ENCODE data around the gene AP4M1. TPM values are rescaled to one million over a fixed set of nuclear protein-coding genes. Genes with fewer than 3 reads are reported as not detected.
A peak's percentile ranks its signal among the peaks of the same experiment; 100 is the strongest.

The AP4M1 gene
- total and polyA plus RNA-seq, 10 of the 15 experiments (the other 5 are each of a cell fraction or from before 2014, with no cell fraction given), result 0.77 to 16.1 (median 13.0) TPM

GRCh38 chr7:100152937-100153666, 51.7 kb downstream of the AP4M1 start:
- peaks cover 27% of the 10 kb centered on the region for H3K79me2 ChIP-seq (ENCODE audit: control insufficient read depth, insufficient read depth, low read length)
- H3K27ac ChIP-seq (ENCODE audit: control insufficient read depth, insufficient read depth), result no peak overlapping the region
- no peak for FAIRE-seq
- ChIA-PET RAD21 (ENCODE audit: unreplicated experiment) (interaction anchor here (1.8 kb wide), 1 partner anchor 24 kb away, joined by 4 read pairs; the partner anchor contains the start of genes GPC2 and STAG3), CTCF (no interaction called here), SMC1A (ENCODE audit: uncharacterized antibody, unreplicated experiment) (no interaction called here), POLR2A (interaction anchor here (0.6 to 1.4 kb wide), 2 partner anchors 12 to 245 kb away, joined by 3 read pairs; no protein-coding TSS in a partner anchor)
- no peak overlapping the region for H2AFZ ChIP-seq (ENCODE audit: control insufficient read depth, low read depth, low read length)
- ATAC-seq, result no peak
- intact Hi-C loops (cut with micrococcal nuclease; ENCODE audit: unreplicated experiment) (no loop called here), in situ Hi-C loops (cut with MboI) (no loop called here)
- H3K4me2 ChIP-seq (ENCODE audit: control insufficient read depth, insufficient read depth), result no peak overlapping the region
- no peaks in the 10 kb centered on the region for H3K27me3 ChIP-seq (replicated peaks in 1 of 2; ENCODE audit: control insufficient read depth in 2 of 2, insufficient read depth in 2 of 2, low read length in 1 of 2)
- DNase-seq (ENCODE audit: low read depth, low spot score), result no peak
- H3K9me3 ChIP-seq (replicated peaks; ENCODE audit: control insufficient read depth, insufficient read depth, low read length), result no peaks in the 10 kb centered on the region
- H4K20me1 ChIP-seq (ENCODE audit: control insufficient read depth, insufficient read depth), result no peaks in the 10 kb centered on the region
- H3K9ac ChIP-seq (ENCODE audit: control insufficient read depth, insufficient read depth, low read length), result no peak overlapping the region
- TSS peak; percentile 6 for BruUV-seq (replicated peaks)
- H3K4me1 ChIP-seq (ENCODE audit: control insufficient read depth, insufficient read depth, low read length), result peaks cover 18% of the 10 kb centered on the region
- WGBS (ENCODE audit: insufficient coverage, insufficient replicate concordance, low lambda C conversion rate, missing lambda C conversion rate), result 98% methylated on average over 17 of the region's 18 CpGs
- H3K36me3 ChIP-seq (ENCODE audit: control insufficient read depth in 2 of 2, insufficient read depth in 2 of 2, low read length in 1 of 2), result peaks cover 0 to 15% of the 10 kb centered on the region in 2 experiments
- no peak overlapping the region for H3K4me3 ChIP-seq
- TF ChIP-seq POLR2A (IDR thresholded peaks at IDR 0.05; ENCODE audit: low read depth, low read length) (no peak), RELB (IDR thresholded peaks at IDR 0.05; ENCODE audit: low read depth) (no peak), RCOR1 (conservative IDR thresholded peaks at IDR 0.05; ENCODE audit: low read depth, low read length) (no peak), EGR1 (IDR thresholded peaks at IDR 0.05; ENCODE audit: borderline replicate concordance in 1 of 2, low read depth in 2 of 2, low read length in 2 of 2) (no peak), NR2F1 (conservative IDR thresholded peaks at IDR 0.05) (no peak), HDGF (IDR thresholded peaks at IDR 0.05) (no peak), POLR2AphosphoS2 (IDR thresholded peaks at IDR 0.05; ENCODE audit: low read depth, low read length) (no peak), ZBTB40 (IDR thresholded peaks at IDR 0.05; ENCODE audit: borderline replicate concordance) (no peak), PML (IDR thresholded peaks at IDR 0.05; ENCODE audit: low read length) (no peak), ETV6 (conservative IDR thresholded peaks at IDR 0.05 in 1 of 2, IDR thresholded peaks at IDR 0.05 in 1 of 2; ENCODE audit: borderline replicate concordance in 1 of 2, low read depth in 1 of 2) (no peak), IRF4 (IDR thresholded peaks at IDR 0.05; ENCODE audit: low read depth, low read length) (no peak)
- TF ChIP-seq, protein P1, sequence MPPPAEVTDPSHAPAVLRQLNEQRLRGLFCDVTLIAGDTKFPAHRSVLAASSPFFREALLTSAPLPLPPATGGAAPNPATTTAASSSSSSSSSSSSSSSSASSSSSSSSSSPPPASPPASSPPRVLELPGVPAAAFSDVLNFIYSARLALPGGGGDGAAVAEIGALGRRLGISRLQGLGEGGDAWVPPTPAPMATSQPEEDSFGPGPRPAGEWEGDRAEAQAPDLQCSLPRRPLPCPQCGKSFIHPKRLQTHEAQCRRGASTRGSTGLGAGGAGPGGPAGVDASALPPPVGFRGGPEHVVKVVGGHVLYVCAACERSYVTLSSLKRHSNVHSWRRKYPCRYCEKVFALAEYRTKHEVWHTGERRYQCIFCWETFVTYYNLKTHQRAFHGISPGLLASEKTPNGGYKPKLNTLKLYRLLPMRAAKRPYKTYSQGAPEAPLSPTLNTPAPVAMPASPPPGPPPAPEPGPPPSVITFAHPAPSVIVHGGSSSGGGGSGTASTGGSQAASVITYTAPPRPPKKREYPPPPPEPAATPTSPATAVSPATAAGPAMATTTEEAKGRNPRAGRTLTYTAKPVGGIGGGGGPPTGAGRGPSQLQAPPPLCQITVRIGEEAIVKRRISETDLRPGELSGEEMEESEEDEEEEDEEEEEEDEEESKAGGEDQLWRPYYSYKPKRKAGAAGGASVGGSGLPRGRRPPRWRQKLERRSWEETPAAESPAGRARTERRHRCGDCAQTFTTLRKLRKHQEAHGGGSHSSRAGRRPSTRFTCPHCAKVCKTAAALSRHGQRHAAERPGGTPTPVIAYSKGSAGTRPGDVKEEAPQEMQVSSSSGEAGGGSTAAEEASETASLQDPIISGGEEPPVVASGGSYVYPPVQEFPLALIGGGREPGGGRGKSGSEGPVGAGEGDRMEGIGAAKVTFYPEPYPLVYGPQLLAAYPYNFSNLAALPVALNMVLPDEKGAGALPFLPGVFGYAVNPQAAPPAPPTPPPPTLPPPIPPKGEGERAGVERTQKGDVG (CRISPR knock-in tag; IDR thresholded peaks at IDR 0.05), result no peak
- TF ChIP-seq, protein P2, sequence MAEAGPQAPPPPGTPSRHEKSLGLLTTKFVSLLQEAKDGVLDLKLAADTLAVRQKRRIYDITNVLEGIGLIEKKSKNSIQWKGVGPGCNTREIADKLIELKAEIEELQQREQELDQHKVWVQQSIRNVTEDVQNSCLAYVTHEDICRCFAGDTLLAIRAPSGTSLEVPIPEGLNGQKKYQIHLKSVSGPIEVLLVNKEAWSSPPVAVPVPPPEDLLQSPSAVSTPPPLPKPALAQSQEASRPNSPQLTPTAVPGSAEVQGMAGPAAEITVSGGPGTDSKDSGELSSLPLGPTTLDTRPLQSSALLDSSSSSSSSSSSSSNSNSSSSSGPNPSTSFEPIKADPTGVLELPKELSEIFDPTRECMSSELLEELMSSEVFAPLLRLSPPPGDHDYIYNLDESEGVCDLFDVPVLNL (IDR thresholded peaks at IDR 0.05; ENCODE audit: low read depth, low read length), result no peak
